ENCODE measurements around the gene ZNF474.
A peak's percentile ranks its signal among the peaks of the same experiment; 100 is the strongest.

ZNF474 gene

GRCh38 chr5:122183098-122183787 lies 53.9 kb downstream of the ZNF474 start:
- FAIRE-seq: no peak

DNA sequence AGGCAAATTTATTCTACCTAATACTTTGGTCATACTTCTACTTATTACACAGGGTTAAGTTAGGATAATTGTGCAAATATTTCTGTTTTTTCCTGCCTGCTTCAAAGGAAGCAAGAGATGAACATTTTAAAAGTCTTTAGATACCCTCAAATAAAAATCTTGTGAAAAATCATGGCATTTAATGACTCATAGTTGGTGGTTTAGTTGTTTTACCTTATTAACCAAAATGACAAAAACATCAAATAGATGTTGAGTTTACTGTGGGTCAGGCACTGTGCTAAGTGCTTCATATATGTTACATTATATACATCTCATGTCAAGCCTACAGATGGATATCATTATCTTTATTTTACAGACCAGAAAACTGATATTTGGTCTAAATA lies 54.4 kb downstream of the ZNF474 start:
- no peak for FAIRE-seq

DNA sequence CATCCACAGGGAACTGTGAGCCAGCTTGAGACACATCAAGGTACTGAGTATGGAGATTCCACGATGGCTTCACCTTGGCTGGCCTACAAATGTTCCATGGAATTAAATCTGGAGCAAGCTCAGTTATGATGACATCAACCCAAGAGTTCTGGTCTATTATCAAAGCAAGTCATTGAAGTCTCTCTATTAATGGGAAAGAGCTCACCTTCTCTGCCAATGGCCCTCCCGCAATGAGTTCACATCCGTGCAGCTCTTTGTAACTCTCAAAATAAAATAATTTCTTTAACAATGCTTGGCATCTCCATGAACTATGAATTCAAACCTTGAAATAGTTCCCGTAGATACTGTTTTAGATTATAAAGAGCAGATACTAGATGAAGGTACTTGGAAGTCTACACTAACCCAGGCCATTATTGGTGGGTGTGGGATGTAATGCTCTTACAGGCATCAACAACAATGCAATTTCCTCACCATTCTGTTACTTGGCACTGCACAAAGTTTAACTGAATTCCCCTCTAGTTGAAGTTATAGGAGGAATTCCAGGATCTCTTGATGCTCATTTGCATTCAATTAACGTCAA lies 55.4 kb downstream of the ZNF474 start:
- no peak for FAIRE-seq

DNA sequence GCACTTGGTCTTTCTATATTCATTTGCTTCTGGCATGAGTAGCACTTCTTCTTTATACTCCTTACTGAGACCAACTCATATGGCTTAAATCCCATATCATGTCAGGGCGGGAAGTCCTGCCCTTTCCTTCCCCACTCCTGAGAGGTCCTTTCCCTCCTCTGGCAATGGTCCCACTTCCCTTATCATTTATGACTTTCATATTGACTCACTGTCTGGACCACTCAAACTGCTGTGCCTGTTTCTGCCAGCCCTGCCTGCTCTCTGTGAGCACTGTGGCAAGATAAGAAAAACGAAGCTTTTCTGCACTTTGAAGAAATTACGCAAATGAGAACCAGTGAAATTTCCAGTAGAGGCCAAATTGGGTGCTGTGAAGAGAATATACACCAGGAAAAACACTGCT lies 58.1 kb downstream of the ZNF474 start:
- no peak for FAIRE-seq

DNA sequence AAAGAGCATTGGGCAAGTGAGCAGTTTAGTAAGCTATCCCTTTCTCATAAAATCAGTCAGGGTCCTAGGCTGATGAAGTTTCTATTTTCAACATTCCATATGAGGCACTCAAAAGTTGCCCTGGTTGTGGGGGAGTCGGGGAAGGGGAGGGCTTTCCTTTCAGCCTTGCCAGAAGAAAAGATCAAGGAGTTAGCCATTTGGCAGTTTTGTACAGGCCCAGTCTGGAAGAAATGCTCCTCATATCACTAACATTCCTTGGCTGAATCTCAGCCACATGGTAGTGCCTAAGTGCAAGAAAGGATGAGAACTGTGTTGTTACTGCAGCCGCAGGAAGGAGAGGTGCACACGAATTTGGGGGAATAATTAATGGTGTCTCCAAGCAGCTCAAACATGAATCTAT lies 60.8 kb downstream of the ZNF474 start:
- FAIRE-seq: no peak

GRCh38 chr5:122192497-122193496 lies 63.5 kb downstream of the ZNF474 start:
- FAIRE-seq: peak; percentile 78

DNA sequence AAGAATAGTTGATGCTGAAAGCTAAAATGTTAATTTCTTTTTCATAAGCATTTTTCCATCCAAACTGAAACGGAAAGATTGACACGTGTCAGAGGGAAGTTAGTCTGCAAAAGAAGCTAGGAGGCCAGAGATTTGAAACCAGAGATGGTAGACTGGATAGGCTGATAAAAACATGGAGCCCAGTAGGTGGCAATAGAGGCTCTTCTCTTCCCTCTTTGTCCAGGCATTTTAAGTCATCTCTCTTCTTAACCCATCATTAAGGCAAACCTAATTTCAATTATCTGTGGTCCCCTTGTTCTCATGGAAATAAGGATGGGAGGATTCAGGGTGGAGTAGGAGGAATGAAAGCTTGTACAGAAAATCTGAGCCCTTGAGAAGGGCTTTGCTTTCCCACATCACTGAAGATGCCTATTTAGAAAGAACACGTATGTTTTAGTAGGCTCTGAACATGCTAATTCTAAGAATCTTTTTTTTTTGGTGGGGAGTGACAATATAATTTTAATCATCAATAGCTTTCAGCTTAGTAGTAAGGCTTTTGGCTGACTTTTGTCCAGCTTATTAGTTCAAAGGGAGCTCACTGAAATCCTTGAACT lies 66.6 kb downstream of the ZNF474 start:
- peak; percentile 39 for FAIRE-seq

GRCh38 chr5:122199146-122199545 lies 69.8 kb downstream of the ZNF474 start:
- FAIRE-seq: no peak

DNA sequence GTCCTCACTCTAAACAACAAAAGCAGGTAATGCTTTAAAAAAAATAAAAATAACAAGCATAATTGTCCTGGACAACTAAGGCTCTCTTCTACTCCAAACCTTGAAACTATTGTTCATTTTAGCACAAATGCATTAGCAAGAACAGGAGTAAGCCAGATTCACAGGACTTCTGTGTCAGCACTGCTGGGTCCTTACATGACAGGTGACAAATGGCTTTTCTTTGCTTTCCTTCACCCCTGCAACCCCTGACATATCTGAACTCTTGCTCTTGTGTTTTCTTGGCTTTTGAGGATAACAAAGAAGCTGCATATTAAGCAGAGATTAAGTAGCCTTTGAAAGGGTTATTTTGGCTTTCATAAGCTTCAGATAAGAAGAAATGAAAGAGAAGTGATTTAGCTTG lies 71.1 kb downstream of the ZNF474 start:
- no peak for FAIRE-seq

DNA sequence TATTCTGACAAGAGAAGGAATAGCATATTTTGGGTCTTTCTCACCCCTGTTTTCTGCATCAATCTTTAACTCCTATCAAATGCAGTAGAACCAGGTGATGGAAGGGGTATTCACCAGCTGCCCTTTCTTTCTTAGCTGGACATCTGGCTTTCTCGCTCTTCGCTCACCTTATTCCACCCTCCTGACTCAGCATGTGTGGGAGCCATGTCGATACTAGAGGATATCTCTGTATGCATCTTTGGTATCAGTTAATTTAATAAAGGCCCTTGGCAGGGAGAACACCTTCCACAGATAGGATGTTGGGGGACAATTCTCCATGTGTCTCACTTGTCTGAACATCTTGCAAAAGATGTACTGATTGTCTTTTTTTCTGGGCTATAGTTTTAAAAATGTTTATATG lies 71.5 kb downstream of the ZNF474 start:
- no peak for FAIRE-seq

DNA sequence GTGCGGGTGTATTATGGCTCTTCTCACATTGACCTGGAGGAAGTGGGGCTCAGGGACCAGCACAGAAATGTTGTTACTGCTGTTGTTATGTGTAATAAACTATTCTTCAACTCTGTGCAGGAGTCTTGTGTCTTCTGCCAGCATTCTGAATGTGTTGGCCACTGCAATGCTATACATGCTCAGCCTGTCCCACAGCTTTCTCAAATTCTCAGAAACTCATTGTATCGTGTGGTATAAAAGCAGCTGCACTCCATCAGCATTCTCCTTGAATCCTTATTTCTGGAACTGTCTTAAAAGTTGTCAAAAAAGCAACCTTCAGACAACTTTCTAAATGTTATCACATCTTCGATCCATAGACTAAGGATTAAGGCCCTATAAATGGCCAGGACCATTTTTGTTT lies 72.0 kb downstream of the ZNF474 start:
- no peak for FAIRE-seq

- FAIRE-seq: no peak
Measured at GRCh38 chr5:122202952-122203351, 73.6 kb downstream of the ZNF474 start.

Data from TTC549 (cell line).